ENCODE data around the gene FRMD6. TPM values are rescaled to one million over a fixed set of nuclear protein-coding genes. Genes with fewer than 3 reads are reported as not detected.

FRMD6 gene
- total and polyA plus RNA-seq, 10 of the 15 experiments (the other 5 are each of a cell fraction or from before 2014, with no cell fraction given), result 0.86 to 7.8 (median 3.3) TPM

DNA sequence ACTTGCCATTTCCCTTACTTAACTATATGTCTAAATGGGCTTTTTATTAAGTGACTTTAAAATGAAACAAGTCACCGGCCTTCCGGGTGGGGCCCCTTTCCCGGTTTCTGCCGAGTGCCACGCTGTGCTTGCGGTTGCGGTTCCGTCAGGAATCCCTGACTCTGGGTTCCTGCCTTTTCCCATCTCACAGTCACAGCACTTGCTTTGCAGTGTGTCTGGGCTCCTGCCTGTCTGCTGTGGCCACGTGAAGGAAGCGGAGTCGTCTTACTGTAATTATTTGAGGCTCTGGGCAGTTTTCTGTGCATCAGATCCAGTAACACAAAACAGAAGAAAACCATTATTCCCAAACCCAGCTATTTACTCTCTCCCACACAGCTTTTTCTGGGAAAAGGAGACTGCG, 44.0 kb upstream of the FRMD6 start:
- Histone ChIP-seq H3K79me2 (ENCODE audit: control insufficient read depth, insufficient read depth, low read length) (no peaks in the 10 kb centered on the region), H3K36me3 (ENCODE audit: control insufficient read depth in 2 of 2, insufficient read depth in 2 of 2, low read length in 1 of 2) (no peaks in the 10 kb centered on the region), H3K4me2 (ENCODE audit: control insufficient read depth, insufficient read depth) (no peak overlapping the region), H3K4me1 (ENCODE audit: control insufficient read depth, insufficient read depth, low read length) (no peaks in the 10 kb centered on the region), H3K27ac (ENCODE audit: control insufficient read depth, insufficient read depth) (no peak overlapping the region), H3K27me3 (replicated peaks in 1 of 2; ENCODE audit: control insufficient read depth in 2 of 2, insufficient read depth in 2 of 2, low read length in 1 of 2) (no peaks in the 10 kb centered on the region), H3K9ac (ENCODE audit: control insufficient read depth, insufficient read depth, low read length) (no peak overlapping the region), H3K9me3 (replicated peaks; ENCODE audit: control insufficient read depth, insufficient read depth, low read length) (no peaks in the 10 kb centered on the region), H4K20me1 (ENCODE audit: control insufficient read depth, insufficient read depth) (no peaks in the 10 kb centered on the region), H3K4me3 (no peak overlapping the region), H2AFZ (ENCODE audit: control insufficient read depth, low read depth, low read length) (no peak overlapping the region)
- no peak for TF ChIP-seq HCFC1 (IDR thresholded peaks at IDR 0.05; ENCODE audit: low read length)
- TF ChIP-seq, protein P1, sequence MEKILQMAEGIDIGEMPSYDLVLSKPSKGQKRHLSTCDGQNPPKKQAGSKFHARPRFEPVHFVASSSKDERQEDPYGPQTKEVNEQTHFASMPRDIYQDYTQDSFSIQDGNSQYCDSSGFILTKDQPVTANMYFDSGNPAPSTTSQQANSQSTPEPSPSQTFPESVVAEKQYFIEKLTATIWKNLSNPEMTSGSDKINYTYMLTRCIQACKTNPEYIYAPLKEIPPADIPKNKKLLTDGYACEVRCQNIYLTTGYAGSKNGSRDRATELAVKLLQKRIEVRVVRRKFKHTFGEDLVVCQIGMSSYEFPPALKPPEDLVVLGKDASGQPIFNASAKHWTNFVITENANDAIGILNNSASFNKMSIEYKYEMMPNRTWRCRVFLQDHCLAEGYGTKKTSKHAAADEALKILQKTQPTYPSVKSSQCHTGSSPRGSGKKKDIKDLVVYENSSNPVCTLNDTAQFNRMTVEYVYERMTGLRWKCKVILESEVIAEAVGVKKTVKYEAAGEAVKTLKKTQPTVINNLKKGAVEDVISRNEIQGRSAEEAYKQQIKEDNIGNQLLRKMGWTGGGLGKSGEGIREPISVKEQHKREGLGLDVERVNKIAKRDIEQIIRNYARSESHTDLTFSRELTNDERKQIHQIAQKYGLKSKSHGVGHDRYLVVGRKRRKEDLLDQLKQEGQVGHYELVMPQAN (conservative IDR thresholded peaks at IDR 0.05), result no peak
- TF ChIP-seq RFX5 (IDR thresholded peaks at IDR 0.05; ENCODE audit: low read depth, low read length), result no peak
- TF ChIP-seq PRDM15 (CRISPR knock-in tag; IDR thresholded peaks at IDR 0.05), result no peak
- no peak for TF ChIP-seq PAX5 (IDR thresholded peaks at IDR 0.05; ENCODE audit: borderline replicate concordance, low read depth, low read length)
- no peak for TF ChIP-seq DPF2 (IDR thresholded peaks at IDR 0.05)
- TF ChIP-seq MEF2A (IDR thresholded peaks at IDR 0.05; ENCODE audit: insufficient read depth, low read depth, low read length), result no peak
- TF ChIP-seq, protein P2, sequence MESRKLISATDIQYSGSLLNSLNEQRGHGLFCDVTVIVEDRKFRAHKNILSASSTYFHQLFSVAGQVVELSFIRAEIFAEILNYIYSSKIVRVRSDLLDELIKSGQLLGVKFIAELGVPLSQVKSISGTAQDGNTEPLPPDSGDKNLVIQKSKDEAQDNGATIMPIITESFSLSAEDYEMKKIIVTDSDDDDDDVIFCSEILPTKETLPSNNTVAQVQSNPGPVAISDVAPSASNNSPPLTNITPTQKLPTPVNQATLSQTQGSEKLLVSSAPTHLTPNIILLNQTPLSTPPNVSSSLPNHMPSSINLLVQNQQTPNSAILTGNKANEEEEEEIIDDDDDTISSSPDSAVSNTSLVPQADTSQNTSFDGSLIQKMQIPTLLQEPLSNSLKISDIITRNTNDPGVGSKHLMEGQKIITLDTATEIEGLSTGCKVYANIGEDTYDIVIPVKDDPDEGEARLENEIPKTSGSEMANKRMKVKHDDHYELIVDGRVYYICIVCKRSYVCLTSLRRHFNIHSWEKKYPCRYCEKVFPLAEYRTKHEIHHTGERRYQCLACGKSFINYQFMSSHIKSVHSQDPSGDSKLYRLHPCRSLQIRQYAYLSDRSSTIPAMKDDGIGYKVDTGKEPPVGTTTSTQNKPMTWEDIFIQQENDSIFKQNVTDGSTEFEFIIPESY (IDR thresholded peaks at IDR 0.05), result no peak
- ChIA-PET POLR2A (no interaction called here), SMC1A (ENCODE audit: uncharacterized antibody, unreplicated experiment) (no interaction called here), RAD21 (ENCODE audit: unreplicated experiment) (no interaction called here), CTCF (interaction anchor here (1.0 kb wide), 1 partner anchor 38 kb away, joined by 3 read pairs; no protein-coding TSS in a partner anchor)
- no peak for ATAC-seq
- no peak for FAIRE-seq
- 86% methylated on average over 12 of the region's 12 CpGs for WGBS (ENCODE audit: insufficient coverage, insufficient replicate concordance, low lambda C conversion rate, missing lambda C conversion rate)
- in situ Hi-C loops (cut with MboI) (no loop called here), intact Hi-C loops (cut with micrococcal nuclease; ENCODE audit: unreplicated experiment) (no loop called here)
- no TSS peak for BruUV-seq (replicated peaks)
- DNase-seq (ENCODE audit: low read depth, low spot score), result no peak
